ENCODE data around the gene USP47.

USP47 gene

DNA sequence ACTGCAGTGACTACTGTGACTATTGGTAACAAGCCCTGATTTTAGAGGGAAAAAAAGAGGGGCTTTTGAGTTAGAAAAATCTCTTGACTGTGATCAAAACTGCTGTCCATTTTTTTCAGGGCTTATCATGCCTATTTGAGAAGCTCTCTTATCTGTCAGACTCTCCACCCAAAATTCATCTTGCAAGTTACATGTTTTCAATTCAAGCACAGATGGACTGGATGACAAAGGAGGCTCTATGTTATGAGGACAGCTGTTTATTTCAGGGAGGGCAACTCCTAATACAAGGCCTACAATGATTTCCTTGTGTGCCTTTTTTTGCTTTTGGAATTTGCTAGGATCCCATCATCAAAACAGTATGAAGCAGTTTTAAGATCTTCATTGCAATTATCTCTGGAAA, 35.2 kb upstream of the USP47 start:
- no peak overlapping the region for H3K27ac ChIP-seq (ENCODE audit: low read depth, low read length)
- H3K9me2 ChIP-seq (replicated peaks; ENCODE audit: control insufficient read depth, low read length): no peaks in the 10 kb centered on the region
- H3K79me2 ChIP-seq (ENCODE audit: control insufficient read depth, low read length): no peaks in the 10 kb centered on the region
- no peaks in the 10 kb centered on the region for H3K36me3 ChIP-seq (ENCODE audit: control insufficient read depth, low read length)
- no peak overlapping the region for H3K4me2 ChIP-seq (ENCODE audit: low read length)
- TF ChIP-seq, protein P1, sequence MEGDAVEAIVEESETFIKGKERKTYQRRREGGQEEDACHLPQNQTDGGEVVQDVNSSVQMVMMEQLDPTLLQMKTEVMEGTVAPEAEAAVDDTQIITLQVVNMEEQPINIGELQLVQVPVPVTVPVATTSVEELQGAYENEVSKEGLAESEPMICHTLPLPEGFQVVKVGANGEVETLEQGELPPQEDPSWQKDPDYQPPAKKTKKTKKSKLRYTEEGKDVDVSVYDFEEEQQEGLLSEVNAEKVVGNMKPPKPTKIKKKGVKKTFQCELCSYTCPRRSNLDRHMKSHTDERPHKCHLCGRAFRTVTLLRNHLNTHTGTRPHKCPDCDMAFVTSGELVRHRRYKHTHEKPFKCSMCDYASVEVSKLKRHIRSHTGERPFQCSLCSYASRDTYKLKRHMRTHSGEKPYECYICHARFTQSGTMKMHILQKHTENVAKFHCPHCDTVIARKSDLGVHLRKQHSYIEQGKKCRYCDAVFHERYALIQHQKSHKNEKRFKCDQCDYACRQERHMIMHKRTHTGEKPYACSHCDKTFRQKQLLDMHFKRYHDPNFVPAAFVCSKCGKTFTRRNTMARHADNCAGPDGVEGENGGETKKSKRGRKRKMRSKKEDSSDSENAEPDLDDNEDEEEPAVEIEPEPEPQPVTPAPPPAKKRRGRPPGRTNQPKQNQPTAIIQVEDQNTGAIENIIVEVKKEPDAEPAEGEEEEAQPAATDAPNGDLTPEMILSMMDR (IDR thresholded peaks at IDR 0.05; ENCODE audit: low read depth, low read length, poor library complexity, severe bottlenecking): no peak
- no peak for TF ChIP-seq EZH2phosphoT487 (IDR thresholded peaks at IDR 0.05; ENCODE audit: borderline replicate concordance, low read length)
- no peaks in the 10 kb centered on the region for H3K9me3 ChIP-seq (ENCODE audit: control insufficient read depth, insufficient read depth, low read length)
- peaks cover 16% of the 10 kb centered on the region; the same call in 1 of the 2 replicates for H3K27me3 ChIP-seq (ENCODE audit: control insufficient read depth, low read length)
- no peak overlapping the region for H3K4me3 ChIP-seq (ENCODE audit: low read length)
- H4K20me1 ChIP-seq (ENCODE audit: control insufficient read depth, insufficient read depth, low read depth, low read length): no peaks in the 10 kb centered on the region
- no peaks in the 10 kb centered on the region for H3F3A ChIP-seq (ENCODE audit: control insufficient read depth, insufficient read depth)
- H3K4me1 ChIP-seq (ENCODE audit: control insufficient read depth, low read length): no peaks in the 10 kb centered on the region

DNA sequence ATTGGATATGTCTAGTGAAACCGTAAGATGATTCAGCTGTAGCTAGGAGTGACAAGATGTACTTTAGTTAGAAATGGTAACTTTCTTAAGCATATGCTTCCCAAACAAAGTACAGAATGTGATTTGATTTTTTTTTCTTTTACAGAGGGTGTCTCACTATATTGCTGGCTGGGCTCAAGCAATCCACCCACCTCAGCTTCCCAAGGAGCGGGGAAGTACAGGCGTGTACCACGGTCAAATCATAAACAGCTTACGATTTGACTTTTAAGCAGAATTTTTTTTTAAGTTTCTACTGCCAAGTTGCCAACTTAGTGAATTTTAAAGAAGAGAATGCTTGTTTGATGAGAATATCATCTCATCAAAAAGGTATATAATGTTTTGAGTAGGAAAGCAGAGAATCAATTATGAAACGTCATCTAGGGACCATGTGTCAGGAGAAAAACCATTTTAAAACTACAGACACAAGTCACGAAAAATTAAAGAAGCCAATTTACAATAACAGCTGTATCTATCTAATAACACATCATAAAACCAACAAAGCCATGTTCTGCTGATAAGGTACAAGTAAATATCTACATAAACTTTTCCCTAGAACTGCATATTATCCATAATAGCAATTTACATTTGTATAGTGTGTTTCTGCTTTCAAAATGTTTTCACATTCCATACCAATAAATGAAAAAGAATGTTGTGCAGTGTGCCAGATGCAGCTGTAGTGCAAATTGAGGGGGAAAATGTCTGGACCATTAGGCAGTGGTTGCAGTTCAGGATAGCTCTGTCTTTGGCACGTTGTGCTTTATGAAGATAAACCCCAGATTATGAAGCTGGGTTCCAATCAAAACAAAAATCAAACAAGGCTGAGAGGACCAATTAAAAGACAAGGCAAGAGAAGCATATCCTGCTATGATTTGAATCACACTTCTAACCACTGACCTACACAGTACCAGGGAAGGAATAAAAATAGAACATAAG, 33.7 kb upstream of the USP47 start:
- Histone ChIP-seq H3K36me3 (ENCODE audit: control insufficient read depth, low read length) (no peaks in the 10 kb centered on the region), H3K4me1 (ENCODE audit: control insufficient read depth, low read length) (no peaks in the 10 kb centered on the region), H3K4me3 (ENCODE audit: low read length) (no peak overlapping the region), H3F3A (ENCODE audit: control insufficient read depth, insufficient read depth) (no peaks in the 10 kb centered on the region), H3K79me2 (ENCODE audit: control insufficient read depth, low read length) (no peaks in the 10 kb centered on the region), H3K9me2 (replicated peaks; ENCODE audit: control insufficient read depth, low read length) (no peaks in the 10 kb centered on the region), H3K4me2 (ENCODE audit: low read length) (no peak overlapping the region), H3K27ac (ENCODE audit: low read depth, low read length) (no peak overlapping the region), H3K9me3 (ENCODE audit: control insufficient read depth, insufficient read depth, low read length) (no peaks in the 10 kb centered on the region), H3K27me3 (ENCODE audit: control insufficient read depth, low read length) (peaks cover 16% of the 10 kb centered on the region; the same call in 1 of the 2 replicates), H4K20me1 (ENCODE audit: control insufficient read depth, insufficient read depth, low read depth, low read length) (no peaks in the 10 kb centered on the region)
- TF ChIP-seq, protein P1 (IDR thresholded peaks at IDR 0.05; ENCODE audit: low read depth, low read length, poor library complexity, severe bottlenecking): no peak
- TF ChIP-seq EZH2phosphoT487 (IDR thresholded peaks at IDR 0.05; ENCODE audit: borderline replicate concordance, low read length): no peak

DNA sequence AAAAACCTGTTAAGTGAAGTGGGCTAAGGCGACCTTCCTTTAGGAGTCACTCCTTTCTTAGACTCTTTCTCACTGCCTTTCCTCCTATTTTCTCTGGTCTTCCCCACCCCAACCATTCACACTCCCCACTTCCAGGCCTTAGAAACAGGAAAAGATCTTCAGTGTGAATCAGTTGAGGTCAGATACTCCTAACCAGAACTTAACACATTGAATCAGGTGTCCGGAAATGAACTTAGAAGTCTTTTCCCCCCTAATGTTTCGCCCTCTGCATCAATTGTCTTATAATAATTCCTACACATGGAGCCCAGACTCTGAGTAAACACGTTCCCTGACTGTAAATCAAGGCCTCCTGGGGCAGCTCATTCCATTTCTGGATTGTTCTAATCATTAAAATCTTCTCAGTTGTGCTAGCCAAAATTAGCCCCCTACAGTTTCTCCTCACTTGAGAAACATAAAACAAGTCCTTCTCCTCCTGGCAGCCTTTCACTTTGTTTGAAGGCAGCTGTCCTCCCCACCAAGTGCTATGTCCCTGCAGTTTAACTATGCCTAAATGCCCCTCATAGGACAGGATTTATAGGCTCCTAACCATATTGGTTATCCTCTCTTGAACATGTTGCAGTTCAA, 32.7 kb upstream of the USP47 start:
- H3F3A ChIP-seq (ENCODE audit: control insufficient read depth, insufficient read depth): no peaks in the 10 kb centered on the region
- H3K4me1 ChIP-seq (ENCODE audit: control insufficient read depth, low read length): no peaks in the 10 kb centered on the region
- H4K20me1 ChIP-seq (ENCODE audit: control insufficient read depth, insufficient read depth, low read depth, low read length): no peaks in the 10 kb centered on the region
- H3K36me3 ChIP-seq (ENCODE audit: control insufficient read depth, low read length): no peaks in the 10 kb centered on the region
- no peaks in the 10 kb centered on the region for H3K79me2 ChIP-seq (ENCODE audit: control insufficient read depth, low read length)
- no peaks in the 10 kb centered on the region for H3K9me2 ChIP-seq (replicated peaks; ENCODE audit: control insufficient read depth, low read length)
- H3K27me3 ChIP-seq (ENCODE audit: control insufficient read depth, low read length): peaks cover 16% of the 10 kb centered on the region; the same call in 1 of the 2 replicates
- no peaks in the 10 kb centered on the region for H3K9me3 ChIP-seq (ENCODE audit: control insufficient read depth, insufficient read depth, low read length)
- no peak for TF ChIP-seq EZH2phosphoT487 (IDR thresholded peaks at IDR 0.05; ENCODE audit: borderline replicate concordance, low read length)
- TF ChIP-seq, protein P1 (IDR thresholded peaks at IDR 0.05; ENCODE audit: low read depth, low read length, poor library complexity, severe bottlenecking): no peak
- no peak overlapping the region for H3K27ac ChIP-seq (ENCODE audit: low read depth, low read length)
- H3K4me2 ChIP-seq (ENCODE audit: low read length): no peak overlapping the region
- H3K4me3 ChIP-seq (ENCODE audit: low read length): no peak overlapping the region

All from DOHH2 (cell line).